NCI-H2081 treated with DMSO at 0.1 percent for 48 hours (cell line): Measurements from ENCODE around the gene SMPD4.
"Not testable (repeated sequence)": the region's sequence is repeated elsewhere in the genome, so short reads cannot be mapped to it uniquely, and the experiment has no call there.

Experiments
- DNase-seq: peaks from one replicate; lab custom pipeline; 2025; lab: John Stamatoyannopoulos, UW

The SMPD4 gene

DNA sequence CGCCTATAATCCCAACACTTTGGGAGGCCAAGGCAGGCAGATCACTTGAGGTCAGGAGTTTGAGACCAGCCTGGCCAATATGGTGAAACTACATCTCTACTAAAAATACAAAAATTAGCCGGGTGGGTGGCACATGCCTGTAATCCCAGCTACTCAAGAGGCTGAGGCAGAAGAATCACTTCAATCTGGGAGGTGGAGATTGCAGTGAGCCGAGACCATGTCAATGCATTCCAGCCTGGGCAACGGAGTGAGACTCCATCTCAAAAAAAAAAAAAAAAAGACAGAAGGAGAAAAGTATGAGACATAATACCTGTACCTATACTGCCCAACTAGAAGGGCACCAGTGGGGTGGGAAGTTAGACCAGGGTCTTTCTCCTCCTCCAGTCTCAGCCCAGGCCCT is 22.0 kb downstream of the SMPD4 start:
- DNase-seq, result not testable (repeated sequence)

GRCh38 chr2:130158631-130159030 is 22.8 kb downstream of the SMPD4 start:
- DNase-seq, result no peak

DNA sequence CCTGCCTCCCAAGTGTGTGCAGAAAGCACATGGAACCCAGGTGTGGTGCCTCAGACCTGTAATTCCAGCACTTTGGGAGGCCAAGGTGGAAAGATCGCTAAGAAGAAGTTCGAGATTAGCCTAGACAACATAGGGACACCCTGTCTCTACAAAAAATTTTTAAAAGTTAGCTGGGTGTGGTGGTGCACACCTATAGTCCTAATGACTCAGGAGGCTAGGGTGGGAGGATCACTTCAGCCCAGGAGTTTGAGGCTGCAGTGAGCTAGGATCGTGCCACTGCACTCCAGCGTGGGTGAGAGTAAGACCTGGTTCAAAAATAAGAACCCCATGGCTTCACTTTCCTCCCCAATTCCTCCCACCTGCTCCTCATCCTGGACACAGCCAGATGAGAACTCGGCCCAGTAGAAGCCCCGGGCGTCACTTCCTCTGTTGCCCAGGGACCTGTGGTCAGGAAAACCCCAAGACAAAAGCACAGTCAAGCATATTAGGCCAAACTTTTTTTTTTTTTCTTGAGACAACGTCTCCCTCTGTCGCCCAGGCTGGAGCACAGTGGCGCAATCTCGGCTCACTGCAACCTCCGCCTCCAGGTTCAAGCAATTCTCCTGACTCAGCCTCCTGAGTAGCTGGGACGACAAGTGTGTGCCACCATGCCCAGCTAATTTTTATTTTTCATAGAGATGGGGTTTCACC is 23.4 kb downstream of the SMPD4 start:
- DNase-seq, result not testable (repeated sequence)

GRCh38 chr2:130157354-130157753 is 24.0 kb downstream of the SMPD4 start:
- DNase-seq, result not testable (repeated sequence)

DNA sequence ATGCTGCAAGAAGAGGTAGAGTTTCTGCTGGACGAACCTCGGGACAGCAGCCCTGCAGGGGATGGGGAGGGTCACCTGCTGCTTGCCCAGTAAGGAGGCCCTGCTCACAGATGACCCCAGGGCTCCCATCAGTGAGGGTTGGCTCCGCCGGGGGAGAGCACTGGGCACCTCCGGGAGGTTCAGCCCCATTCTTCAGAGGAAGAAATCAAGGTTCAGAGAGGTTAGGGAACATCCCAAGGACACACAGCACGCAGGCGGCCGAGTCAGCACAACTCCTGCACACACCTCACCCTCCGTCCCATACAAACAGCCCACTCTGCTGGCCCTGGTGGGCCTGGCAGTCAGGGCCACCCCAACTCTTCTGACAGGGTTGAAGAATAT is 24.8 kb downstream of the SMPD4 start:
- DNase-seq, result no peak

DNA sequence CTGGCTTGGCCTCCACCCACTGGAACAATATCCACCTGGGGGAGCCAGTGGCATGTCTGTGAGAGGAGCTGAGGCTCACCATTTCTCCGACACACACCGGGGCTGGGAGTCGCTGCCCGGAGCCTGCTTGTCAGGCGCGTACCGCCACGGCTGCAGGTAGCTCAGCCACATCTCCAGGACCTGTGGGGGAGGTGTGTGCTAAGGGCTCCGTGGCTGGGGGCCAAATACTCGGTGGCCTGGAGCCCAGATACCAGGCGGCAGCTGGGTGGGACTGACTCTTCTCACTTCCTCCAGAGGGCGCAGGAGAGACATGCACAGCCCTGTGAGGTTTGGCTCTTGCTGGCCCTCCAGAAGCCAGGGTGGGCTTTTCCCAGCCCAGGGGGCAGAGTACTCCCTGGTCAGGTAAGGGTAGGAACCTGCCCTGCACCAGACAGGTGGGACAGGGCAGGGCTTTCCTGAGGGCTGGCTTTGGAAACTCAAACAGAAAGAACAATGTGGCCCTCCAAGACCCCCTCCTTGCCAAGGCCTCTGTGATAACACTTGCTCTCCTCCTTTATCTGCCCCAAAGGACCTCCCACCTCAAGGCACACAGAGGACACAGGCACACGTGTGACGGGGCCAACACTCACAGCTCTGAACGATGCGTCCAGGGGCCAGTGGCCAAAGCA is 25.3 kb downstream of the SMPD4 start:
- peak; percentile 39 for DNase-seq

GRCh38 chr2:130154773-130155765 is 26.3 kb downstream of the SMPD4 start:
- no peak for DNase-seq

- not testable (repeated sequence) for DNase-seq
Measured at GRCh38 chr2:130154423-130154770, 27.0 kb downstream of the SMPD4 start.

DNA sequence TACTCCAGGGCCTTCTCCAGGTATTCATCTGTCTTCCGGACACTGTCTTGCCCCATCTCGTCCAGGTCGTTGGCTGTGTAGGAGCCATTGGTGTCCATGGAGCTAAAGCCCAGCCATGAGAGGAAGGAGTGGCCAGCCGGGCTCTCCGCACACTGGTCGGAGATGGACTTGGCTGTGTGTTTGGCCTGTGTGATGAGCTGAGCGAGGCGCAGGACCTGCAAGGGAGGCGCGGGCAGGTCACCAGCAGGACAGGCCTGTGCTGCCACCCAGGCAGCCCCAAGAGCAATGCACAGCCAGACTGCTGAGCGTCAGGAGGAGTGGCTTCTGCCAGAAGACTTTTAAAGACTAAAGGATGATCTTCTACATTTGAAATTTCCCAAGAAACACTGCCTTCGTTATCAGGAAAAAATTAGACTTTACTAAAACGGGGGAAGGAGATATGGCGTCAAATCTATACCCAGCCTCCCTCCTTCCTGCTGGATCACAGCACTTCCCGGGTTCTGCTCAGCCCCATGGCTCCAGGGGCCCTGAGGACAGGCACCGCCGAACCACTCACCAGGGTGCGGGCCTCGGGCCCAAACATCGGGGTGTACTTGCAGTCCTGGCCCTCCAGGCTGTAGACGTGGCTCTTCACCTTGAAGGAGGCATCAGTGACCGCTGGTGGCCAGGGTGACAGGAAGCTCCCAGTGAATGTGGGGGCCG is 27.5 kb downstream of the SMPD4 start:
- DNase-seq, result not testable (repeated sequence)

DNA sequence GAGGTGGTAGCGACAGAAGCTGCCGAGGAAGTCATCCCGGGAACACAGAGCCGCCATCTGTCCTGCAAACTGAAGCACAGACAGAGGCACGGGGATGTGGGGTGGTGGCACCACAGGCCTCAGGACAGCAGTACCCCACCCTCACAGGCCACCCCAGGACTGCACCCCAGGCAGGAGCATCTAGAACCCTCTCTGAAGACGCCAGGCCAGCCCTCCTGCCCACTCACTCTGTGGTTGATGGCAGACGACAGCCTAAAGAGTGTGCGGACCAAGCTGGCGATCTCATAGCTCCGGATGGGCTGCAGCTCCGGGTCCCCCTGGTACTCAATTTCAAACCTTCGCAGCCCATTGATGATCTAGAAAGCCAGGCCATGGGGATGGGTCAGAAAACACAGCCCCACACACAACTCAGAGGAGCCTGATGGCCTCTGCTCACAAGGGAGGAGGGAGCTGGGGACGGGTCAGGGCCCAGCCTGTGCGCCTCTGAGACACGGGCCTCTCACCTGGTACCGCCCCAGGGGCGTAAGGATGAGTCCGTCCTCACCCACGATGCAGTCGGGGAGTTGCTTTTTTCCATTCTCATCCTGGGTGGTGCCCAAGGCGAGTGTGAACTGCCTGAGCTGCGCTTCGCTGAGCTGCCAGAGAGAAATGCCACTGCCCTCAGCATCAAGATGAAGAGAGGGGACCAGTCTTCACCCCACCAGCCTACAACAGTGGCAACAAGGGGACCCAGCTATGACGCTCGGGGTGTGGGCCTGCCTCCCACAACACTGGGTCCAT is 28.4 kb downstream of the SMPD4 start:
- no peak for DNase-seq

- DNase-seq, result not testable (repeated sequence)
Measured at GRCh38 chr2:130152136-130152815, 29.1 kb downstream of the SMPD4 start.

DNA sequence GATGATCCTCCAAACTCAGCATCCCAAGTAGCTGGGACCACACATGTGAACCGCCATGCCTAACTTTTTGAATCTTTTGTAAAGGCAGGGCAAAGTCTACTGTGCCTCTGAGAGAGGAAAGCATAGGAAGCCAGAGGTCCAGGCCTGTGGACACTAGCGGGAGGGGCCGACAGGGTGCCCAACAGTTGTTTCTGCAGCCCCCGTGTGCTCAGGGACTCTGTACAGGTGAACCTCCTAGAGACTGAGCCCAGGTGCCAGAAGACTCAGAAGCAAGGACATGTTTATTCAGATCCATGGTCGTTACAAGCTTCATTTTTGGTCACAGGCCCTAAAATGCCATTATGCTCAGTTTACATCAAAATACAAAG is 30.3 kb downstream of the SMPD4 start:
- DNase-seq, result not testable (repeated sequence)

DNA sequence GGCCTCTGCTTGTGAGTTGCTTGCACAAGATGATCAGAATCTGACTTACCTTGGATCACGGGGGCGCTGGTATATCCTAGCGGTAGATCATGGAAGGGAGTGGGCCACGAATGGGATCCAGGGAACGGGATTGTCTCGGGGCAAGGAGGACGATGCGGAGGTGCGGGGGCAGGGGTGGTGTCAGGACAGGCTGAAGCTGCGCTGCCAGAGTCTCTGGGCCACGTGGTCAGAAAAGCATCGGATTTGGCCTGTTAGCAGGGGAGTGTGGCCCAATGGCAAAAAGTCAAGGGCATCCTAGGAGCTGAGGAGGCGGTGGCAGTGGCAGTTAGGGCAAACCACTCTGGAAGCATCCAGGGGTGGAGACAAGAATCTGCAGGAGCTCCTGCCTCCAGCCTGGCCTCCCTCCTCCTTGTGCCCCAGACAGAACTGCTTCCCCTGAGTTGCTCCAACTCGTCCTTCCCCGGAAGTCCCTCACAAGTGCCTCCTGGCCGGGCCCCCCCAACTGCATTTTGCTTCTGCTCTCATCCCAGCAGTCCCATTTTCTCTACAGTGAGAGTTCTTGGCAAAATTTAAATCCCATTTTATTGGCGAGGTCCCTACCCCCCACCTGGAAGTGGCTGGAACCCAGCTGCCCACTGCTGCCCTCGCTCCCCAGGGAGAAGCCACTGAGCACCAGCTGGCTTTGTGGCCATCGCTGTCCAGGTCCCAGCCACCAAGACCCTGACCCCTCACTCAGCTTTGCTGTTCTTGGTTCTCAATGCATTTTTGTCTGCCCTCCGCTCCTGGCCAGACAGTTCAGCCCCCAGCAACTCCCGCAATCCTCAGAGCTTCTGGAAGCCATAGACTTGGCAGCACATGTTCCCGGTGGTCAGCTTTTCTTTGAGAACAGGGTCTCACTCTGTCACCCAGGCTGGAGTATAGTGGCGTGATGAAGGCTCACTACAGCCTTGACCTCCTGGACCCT is 30.9 kb downstream of the SMPD4 start:
- no peak for DNase-seq

DNA sequence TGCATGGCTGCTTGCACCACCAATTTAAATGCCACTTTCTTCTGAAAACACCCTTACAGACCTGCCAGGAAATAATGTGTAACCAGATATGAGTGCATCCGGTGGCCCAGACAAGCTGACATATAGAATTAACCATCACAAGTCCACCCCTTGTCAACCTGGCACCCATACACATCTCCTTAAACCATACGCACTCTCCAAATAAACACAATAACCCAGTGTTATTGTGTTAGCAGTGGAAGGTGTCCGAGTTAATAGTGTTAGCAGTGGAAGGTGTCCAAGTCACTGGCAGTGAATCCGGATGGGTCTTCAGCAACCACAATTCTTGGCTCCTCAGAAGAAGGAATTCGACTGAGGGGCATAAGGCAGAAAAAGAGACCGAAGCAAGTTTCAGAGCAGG is 32.9 kb downstream of the SMPD4 start:
- not testable (repeated sequence) for DNase-seq

GRCh38 chr2:130145006-130145414 is 36.4 kb downstream of the SMPD4 start, which contains the start of gene CCDC74B:
Gene CCDC74B (minus strand): TSS chr2:130145112. CDS start chr2:130144996, 116 bp downstream.
- DNase-seq, result not testable (repeated sequence)

- not testable (repeated sequence) for DNase-seq
Measured at GRCh38 chr2:130143266-130144039, 37.9 kb downstream of the SMPD4 start.

DNA sequence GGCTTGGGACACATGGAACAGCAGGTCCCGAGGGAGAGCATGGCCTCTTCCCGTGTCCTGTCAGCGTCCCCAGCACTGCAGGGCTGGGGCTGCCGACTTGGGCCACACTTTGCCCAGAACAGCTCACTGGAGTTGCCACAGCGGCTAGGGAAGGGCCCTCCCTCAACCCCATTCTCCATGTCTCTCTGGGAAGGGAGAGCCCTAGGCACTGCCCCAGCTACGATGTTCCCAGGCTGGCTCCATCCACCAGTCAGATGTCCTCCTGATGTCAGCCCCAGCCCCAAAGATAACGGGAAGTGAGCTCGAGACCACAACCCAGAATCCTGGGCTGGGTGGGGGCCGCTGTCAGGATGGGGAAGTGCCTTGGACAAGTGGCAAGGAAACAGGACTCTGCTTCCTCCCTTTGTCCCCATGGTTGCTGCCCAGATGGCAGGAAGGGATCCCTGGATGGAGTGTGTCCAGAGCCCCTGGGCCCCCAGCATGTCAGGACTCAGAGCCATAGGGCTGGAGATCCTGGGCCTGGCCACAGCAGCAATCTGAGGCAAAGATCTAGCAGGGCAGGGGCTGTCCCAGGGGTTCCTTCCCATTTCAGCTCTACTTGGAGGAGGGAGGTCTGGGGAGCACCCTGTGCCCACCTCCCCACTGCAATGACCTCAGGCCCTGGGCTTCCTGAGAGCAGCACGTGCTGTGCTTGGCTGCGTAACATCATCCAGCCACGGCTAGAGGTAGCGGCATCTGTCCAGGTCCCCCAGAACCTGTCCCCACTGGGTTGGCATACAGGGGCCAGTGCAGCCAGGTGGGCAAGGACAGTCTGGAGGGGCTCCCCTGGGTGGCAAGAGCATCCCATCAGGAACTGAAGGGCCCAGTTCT is 38.8 kb downstream of the SMPD4 start:
- DNase-seq, result not testable (repeated sequence)
